Fibroblast of skin of scalp (primary cell): ENCODE data around the gene FAM171A2.

Experiments
- DNase-seq: peaks from one replicate; pipeline ENCODE4 v3.0.0-alpha.2; 2013

The FAM171A2 gene

GRCh38 chr17:44318077-44318892 is 45.4 kb downstream of the FAM171A2 start:
- DNase-seq, result no peak

DNA sequence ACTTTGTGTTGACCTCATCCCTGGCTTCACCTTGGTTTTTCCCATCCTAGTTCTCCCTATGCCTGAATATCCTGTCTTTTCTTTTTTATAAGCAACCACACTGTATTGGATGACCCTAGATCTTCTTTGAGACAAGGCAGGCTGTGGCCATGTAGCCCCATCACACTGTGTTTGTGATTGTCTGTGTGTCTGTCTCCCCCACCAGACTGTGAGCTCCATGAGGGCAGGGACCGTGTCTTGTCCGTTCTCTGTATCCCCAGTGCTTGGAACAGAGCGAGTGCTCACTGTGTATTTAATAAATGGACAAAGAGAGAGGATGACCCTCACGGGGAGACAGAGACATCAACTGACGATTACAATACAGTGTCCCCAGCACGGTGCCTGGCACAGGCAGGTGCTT is 46.1 kb downstream of the FAM171A2 start:
- no peak for DNase-seq

DNA sequence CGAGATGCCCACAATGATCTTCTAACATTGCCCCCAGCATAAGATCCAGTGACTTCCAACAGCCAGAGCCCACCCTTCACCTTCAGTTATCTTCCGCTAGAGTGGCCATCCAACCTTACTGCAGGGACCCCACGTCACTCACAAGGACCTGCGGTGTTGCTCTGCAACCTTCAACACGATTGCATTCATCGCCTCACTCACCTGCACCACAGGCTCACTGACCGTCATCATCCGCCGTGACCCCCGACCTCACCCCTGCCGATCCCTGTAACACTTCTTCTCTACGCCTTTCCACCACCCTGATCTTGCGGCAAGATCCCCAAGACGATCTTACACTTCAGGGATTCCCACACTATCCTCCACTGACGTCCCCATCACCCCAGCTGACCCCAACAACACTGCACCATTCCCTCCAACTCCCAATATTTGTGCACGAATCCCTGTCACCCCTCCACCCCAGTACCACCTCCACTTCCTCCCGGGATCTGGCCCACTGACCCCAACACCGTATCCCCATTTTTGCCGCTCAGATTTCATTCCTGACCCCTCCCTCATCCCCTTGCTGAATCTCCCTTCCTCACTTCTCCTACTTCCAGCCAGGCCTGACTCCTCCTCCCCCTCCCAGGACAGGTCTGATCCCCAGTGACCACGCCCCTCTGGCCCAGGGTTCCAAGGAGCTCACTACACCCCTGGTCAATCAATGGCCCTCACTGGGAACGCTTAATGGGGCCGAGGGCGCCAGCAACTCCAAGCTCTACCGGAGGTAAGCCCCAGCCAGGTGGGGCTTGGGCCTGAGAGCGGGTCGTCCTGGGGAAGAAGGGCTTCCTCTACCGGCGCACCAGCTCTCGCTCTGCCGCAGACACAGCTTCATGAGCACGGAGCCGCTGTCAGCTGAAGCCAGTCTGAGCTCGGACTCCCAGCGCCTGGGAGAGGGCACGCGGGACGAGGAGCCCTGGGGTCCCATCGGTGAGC is 47.6 kb downstream of the FAM171A2 start:
- DNase-seq, result no peak

GRCh38 chr17:44314869-44315661 is 48.6 kb downstream of the FAM171A2 start:
- no peak for DNase-seq

DNA sequence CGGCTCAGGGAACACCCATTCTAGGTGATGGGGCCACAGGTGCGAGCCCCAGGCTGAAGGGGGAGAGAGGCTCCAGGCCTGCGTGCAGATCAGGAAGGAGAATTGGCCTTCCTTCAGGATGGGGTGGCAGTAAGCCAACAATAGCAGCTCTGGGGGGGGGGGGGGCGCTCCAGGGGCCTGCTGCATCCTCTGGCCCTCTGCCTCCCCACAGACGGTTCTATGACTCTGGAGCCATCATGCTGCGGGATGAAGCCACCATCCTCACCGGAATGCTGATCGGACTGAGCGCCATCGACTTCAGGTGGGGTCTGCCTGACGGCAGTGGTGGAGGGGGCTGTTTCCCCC is 49.2 kb downstream of the FAM171A2 start:
- DNase-seq, result no peak

- no peak for DNase-seq
Observed at GRCh38 chr17:44314031-44314430, 49.6 kb downstream of the FAM171A2 start.

DNA sequence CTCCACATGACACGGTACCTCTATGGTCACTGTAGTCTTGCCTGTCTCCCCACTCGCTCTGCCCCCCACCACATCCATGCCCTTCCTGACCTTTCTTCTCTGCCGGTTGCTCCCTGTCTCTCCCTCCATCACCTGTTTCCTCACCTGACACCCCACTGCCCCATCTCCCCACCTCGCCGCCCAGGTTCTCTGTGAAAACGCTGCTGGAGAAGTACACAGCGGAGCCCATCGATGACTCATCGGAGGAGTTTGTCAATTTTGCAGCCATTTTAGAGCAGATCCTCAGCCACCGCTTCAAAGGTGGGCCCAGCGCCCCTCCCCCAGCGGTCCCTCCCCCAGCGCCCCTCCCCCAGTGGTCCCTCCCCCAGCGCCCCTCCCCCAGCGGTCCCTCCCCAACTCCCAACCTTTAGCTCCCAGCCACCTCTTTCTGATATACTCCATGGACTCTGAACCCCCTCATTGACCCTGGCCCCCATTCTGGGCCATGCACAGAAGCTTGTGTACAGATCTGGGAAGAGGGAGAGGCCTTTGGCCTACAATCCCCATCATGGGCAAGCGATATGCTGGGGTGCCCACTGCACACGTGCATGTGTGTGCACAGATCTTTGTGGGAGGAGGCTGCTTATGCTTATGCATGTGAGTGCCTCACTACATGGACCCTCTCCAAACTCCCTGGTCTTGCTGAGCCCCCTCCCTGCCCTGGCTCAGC is 51.1 kb downstream of the FAM171A2 start:
- DNase-seq, result no peak

GRCh38 chr17:44311562-44312181 is 52.0 kb downstream of the FAM171A2 start:
- no peak for DNase-seq

DNA sequence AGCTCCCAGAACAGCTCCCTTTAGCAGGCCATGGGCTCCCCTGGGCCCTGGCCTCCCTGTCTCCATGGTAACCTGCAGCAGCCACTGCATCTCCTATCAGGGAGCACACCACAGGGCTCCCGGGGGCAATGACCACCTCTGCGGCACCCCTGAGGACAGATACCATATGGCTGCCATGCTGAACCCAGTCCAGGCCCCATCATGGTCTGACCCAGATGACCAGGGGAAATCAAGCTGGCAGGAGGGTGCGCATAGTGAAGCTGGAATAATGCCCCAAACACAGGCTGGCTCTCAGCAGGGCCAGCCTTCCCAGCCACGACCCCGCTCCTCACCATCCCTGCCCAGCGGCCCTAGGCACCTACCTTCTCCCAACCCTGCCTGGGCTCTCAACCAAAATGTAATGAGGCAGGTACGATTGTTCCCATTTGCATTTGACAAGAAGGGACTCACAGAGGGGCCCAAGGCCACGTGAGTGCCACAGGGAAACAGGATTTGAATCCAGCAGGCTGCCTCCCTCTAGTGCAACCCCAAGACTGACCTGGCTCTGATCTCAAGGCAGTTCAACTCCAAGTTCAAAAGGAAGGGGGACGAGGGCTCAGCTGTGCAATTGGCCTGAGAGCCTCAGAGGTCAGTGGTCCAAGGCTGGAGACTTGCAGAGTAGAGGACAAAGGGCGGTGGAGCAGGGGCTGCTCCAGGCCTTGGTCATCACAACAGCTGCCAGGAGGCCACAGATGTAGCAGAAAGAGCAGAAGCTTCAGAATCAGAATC is 52.9 kb downstream of the FAM171A2 start:
- no peak for DNase-seq

DNA sequence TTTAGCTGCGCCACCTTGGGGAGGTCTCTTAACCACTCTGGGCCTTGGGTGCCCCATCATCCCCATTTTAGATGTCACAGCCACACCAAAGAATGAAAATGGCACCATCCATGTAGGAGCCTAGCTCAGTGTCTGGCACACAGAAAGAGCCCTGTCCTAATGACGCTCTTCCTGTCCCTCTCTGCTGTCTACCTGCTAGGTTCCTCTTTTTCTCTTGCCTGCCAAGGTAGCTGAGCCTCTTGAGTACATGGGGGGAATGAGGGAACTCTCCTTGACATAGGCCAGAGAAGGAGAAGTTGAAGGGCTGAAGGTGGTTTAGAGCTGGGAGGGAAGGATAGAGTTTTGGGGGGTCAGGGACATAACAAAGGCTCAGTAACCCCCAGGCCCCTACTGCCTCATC is 53.5 kb downstream of the FAM171A2 start:
- no peak for DNase-seq

DNA sequence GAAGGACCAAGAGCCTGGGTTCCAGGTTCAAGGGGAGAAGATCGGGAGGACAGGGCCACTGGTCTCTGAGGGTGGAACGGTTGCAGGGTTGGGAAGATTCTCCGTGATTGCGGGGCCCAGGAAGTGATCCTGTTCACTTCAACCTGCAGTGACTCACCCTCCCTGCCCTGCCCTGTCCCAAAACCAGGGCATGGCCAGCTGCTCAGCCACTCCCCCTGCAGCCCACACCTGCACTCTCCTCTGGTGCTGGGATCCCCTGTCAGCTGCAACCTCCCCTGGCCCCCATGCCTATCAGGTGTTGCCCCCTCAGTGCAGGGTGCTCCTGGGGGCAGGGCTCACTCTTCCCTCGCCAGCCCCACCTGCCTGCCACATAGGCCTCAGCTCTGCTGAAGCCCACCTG is 54.2 kb downstream of the FAM171A2 start:
- no peak for DNase-seq

- DNase-seq, result no peak
Observed at GRCh38 chr17:44308865-44309264, 54.8 kb downstream of the FAM171A2 start.

- peak; percentile 81 for DNase-seq
Observed at GRCh38 chr17:44308320-44308818, 55.3 kb downstream of the FAM171A2 start, which contains the start of gene RUNDC3A. Gene RUNDC3A, plus strand, starts transcription at chr17:44308601. Its CDS starts 232 bp downstream, at chr17:44308833.

DNA sequence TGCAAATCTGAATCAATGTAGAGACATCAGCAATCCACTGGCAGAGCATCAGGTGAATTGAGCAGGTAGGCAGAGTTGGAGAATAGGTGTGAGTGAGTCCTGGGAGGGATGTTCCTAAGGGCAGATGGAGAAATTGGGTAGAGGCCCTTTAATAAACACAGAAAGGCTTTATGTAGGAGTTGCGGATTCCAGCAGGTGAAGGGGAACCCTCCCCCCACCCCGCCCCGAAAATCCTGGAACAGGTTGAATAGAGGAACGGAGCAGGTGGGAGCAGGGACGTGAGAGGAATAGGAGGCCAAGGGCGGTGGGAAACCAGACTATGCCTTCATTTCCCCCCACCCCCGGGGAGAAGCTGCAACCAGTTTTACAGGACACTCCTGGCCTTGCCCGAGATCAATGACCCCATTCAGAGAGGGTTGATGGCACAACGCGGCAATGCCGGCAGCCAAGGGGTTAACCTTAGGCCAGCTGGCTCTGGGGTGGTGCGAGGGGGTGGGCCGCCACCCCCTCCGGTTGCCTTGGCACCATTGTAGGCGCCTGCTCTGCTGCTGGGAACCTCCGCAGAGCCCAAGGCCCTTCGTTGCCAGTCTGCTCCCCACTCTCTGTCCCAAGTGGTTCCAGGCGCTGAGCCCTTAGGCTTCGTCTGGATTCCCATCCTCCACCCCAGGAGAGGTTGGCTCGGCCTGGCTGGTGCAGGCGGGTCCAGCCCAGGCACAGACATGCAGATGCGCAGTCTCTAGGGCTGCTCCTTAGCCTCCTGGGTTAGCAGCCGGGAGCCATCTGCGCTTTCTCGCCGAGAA is 56.1 kb downstream of the FAM171A2 start:
- DNase-seq, result peak; percentile 13

- DNase-seq, result no peak
Observed at GRCh38 chr17:44304651-44305050, 59.0 kb downstream of the FAM171A2 start.
